GM20431 (cell line): ENCODE measurements around the gene SAC3D1.

Experiments used
- in situ Hi-C: fragments of 300-500 bp; cut with MseI, MboI; formaldehyde crosslinking; loops from one replicate; pipeline ENCODE4 v1.15.0; 2020; ENCODE audit warnings: low sequenced_read_pairs; ENCODE audit not compliant: unreplicated experiment

Gene SAC3D1

GRCh38 chr11:65058419-65059054, 17.5 kb downstream of the SAC3D1 start, which contains the start of gene NAALADL1:
NAALADL1 (minus strand) TSS chr11:65058553; CDS start chr11:65058521, 32 bp downstream.
- in situ Hi-C loops = no loop called here

- in situ Hi-C loops = no loop called here
These were observed 18.5 kb downstream of the SAC3D1 start for GRCh38 chr11:65059523-65059922.

- in situ Hi-C loops = no loop called here
These were observed 19.2 kb downstream of the SAC3D1 start for GRCh38 chr11:65059959-65060824.

- in situ Hi-C loops = no loop called here
These were observed 20.0 kb downstream of the SAC3D1 start for GRCh38 chr11:65060913-65061408.

- in situ Hi-C loops = no loop called here
These were observed 22.5 kb downstream of the SAC3D1 start for GRCh38 chr11:65063532-65063931.

GRCh38 chr11:65064847-65065240, 23.8 kb downstream of the SAC3D1 start:
- in situ Hi-C loops = no loop called here

GRCh38 chr11:65065851-65066250, 24.8 kb downstream of the SAC3D1 start:
- in situ Hi-C loops = no loop called here

- in situ Hi-C loops = no loop called here
These were observed 25.3 kb downstream of the SAC3D1 start for GRCh38 chr11:65066315-65066714.

GRCh38 chr11:65066805-65067291, 25.8 kb downstream of the SAC3D1 start:
- in situ Hi-C loops = no loop called here

- in situ Hi-C loops = no loop called here
These were observed 26.4 kb downstream of the SAC3D1 start for GRCh38 chr11:65067446-65067845.

GRCh38 chr11:65069217-65069616, 28.2 kb downstream of the SAC3D1 start:
- in situ Hi-C loops = no loop called here

GRCh38 chr11:65071907-65072630, 31.1 kb downstream of the SAC3D1 start:
- in situ Hi-C loops = no loop called here

GRCh38 chr11:65072631-65072966, 31.6 kb downstream of the SAC3D1 start:
- in situ Hi-C loops = no loop called here

GRCh38 chr11:65077451-65077850, 36.4 kb downstream of the SAC3D1 start:
- in situ Hi-C loops = no loop called here

GRCh38 chr11:65078151-65078550, 37.1 kb downstream of the SAC3D1 start:
- in situ Hi-C loops = no loop called here

- in situ Hi-C loops = no loop called here
These were observed 37.9 kb downstream of the SAC3D1 start for GRCh38 chr11:65078786-65079342.

GRCh38 chr11:65083134-65083833, 42.3 kb downstream of the SAC3D1 start:
- in situ Hi-C loops = no loop called here

GRCh38 chr11:65083834-65084597, 43.0 kb downstream of the SAC3D1 start, which contains the start of the genes CDCA5 and ZFPL1:
CDCA5 (minus strand) TSS chr11:65084040; CDS start chr11:65083978, 62 bp downstream.
ZFPL1 (plus strand) TSS chr11:65084222; CDS start chr11:65084699, 477 bp downstream.
- in situ Hi-C loops = no loop called here
